HUES48 (cell line): ENCODE data around the gene GPR158.

Experiments used
- H3K27ac ChIP-seq: one replicate; pipeline ENCODE4 v1.7.0; 2013; ENCODE audit warnings: low read depth, low read length, inconsistent platforms
- H3K27me3 ChIP-seq: 2 replicates; pipeline ENCODE4 v1.6.1; 2013; ENCODE audit warnings: mild to moderate bottlenecking, low read length; ENCODE audit not compliant: control insufficient read depth, insufficient read depth
- H3K36me3 ChIP-seq: 2 replicates; pipeline ENCODE4 v1.6.1; 2013; ENCODE audit warnings: low read length; ENCODE audit not compliant: control insufficient read depth, insufficient read depth
- H3K4me1 ChIP-seq: 2 replicates; pipeline ENCODE4 v1.6.1; 2013; ENCODE audit warnings: mild to moderate bottlenecking, low read length; ENCODE audit not compliant: control insufficient read depth, insufficient read depth
- H3K4me3 ChIP-seq: 2 replicates; pipeline ENCODE4 v1.5.1; 2013; ENCODE audit warnings: mild to moderate bottlenecking, low read depth, low read length
- H3K9ac ChIP-seq: 2 replicates; pipeline ENCODE4 v1.6.1; 2013; ENCODE audit warnings: mild to moderate bottlenecking, low read depth, low read length, moderate library complexity
- H3K9me3 ChIP-seq: 2 replicates; pipeline ENCODE4 v1.6.1; 2013; ENCODE audit warnings: low read length; ENCODE audit not compliant: control insufficient read depth, insufficient read depth

The GPR158 gene

DNA sequence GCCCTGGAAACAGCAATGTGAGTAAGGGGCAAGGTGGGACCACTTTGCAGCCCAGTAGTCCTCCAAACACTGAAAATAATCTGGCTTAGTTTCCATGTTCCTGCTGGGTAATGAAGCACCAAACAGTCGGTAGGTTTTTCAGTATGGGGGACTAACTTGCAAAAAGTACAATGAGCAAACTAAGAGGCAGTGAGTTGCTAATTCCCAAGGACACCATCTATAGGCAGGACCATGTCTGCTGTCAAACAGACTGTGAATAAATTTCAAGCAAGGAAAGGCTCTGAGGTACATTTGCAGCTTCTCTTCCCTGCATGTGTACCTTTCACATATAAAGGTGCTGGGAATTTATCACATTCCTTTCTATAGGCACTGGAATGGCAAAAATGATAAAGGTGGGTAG is 327.7 kb downstream of the GPR158 start:
- Histone ChIP-seq H3K36me3 (no peaks in the 10 kb centered on the region), H3K27ac (no peak overlapping the region), H3K9me3 (no peaks in the 10 kb centered on the region), H3K27me3 (no peaks in the 10 kb centered on the region), H3K9ac (no peak overlapping the region), H3K4me3 (no peak overlapping the region), H3K4me1 (peaks cover 25% of the 10 kb centered on the region)

GRCh38 chr10:25504306-25504705 is 329.5 kb downstream of the GPR158 start:
- Histone ChIP-seq H3K4me3 (no peak overlapping the region), H3K27ac (no peak overlapping the region), H3K9ac (no peak overlapping the region), H3K9me3 (no peaks in the 10 kb centered on the region), H3K27me3 (no peaks in the 10 kb centered on the region), H3K36me3 (no peaks in the 10 kb centered on the region), H3K4me1 (peaks cover 36% of the 10 kb centered on the region)

DNA sequence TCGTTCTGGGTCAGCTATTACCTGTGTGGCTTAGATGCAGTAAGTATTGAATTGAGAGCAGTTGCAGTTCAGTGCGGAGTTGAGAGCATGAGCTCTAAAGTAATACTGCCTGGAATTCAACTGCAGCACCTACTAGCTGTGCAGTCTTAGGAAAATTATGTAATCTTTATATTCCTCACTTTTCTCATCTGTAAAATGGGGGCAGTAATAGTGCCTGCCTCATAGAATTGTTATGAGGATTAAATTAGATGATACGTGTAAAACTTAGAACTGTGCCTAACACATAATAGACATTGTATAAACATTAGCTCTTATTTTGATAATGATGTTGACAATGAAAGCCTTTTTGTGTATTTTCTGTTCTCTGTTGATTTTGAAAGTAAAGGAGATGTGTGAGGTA is 330.0 kb downstream of the GPR158 start:
- Histone ChIP-seq H3K9ac (no peak overlapping the region), H3K4me1 (peaks cover 30% of the 10 kb centered on the region), H3K27ac (no peak overlapping the region), H3K4me3 (no peak overlapping the region), H3K27me3 (no peaks in the 10 kb centered on the region), H3K9me3 (no peaks in the 10 kb centered on the region), H3K36me3 (no peaks in the 10 kb centered on the region)

DNA sequence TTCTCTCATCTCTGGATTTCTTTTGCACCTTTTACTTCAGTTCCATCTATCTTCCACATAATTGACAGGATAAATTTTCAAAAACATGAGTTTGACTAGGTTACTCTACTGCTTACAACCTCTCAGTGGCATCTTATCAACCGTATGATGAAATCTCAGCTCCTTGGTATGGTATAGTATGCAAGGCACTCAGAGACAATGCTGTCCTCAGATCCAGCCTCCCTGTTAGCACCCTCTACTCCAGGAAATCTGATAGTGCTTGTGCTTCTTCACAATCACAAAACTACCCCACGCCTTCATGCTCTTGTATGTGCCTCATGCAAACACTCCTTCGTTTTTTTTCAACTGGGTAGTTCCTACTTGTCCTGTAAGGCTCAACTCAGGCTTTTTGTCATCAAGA is 330.7 kb downstream of the GPR158 start:
- no peak overlapping the region for H3K27ac ChIP-seq
- H3K4me3 ChIP-seq, result no peak overlapping the region
- no peaks in the 10 kb centered on the region for H3K36me3 ChIP-seq
- no peaks in the 10 kb centered on the region for H3K27me3 ChIP-seq
- H3K4me1 ChIP-seq, result peaks cover 28% of the 10 kb centered on the region
- no peaks in the 10 kb centered on the region for H3K9me3 ChIP-seq
- H3K9ac ChIP-seq, result no peak overlapping the region

GRCh38 chr10:25506821-25507335 is 332.1 kb downstream of the GPR158 start:
- H3K9me3 ChIP-seq, result no peaks in the 10 kb centered on the region
- H3K36me3 ChIP-seq, result no peaks in the 10 kb centered on the region
- peaks cover 25% of the 10 kb centered on the region for H3K4me1 ChIP-seq
- no peaks in the 10 kb centered on the region for H3K27me3 ChIP-seq
- no peak overlapping the region for H3K9ac ChIP-seq
- no peak overlapping the region for H3K4me3 ChIP-seq
- no peak overlapping the region for H3K27ac ChIP-seq

- H3K9me3 ChIP-seq, result no peaks in the 10 kb centered on the region
- no peak overlapping the region for H3K9ac ChIP-seq
- no peaks in the 10 kb centered on the region for H3K27me3 ChIP-seq
- peaks cover 15% of the 10 kb centered on the region for H3K4me1 ChIP-seq
- no peak overlapping the region for H3K27ac ChIP-seq
- H3K4me3 ChIP-seq, result no peak overlapping the region
- no peaks in the 10 kb centered on the region for H3K36me3 ChIP-seq
Measured at GRCh38 chr10:25508112-25508815, 333.5 kb downstream of the GPR158 start.

DNA sequence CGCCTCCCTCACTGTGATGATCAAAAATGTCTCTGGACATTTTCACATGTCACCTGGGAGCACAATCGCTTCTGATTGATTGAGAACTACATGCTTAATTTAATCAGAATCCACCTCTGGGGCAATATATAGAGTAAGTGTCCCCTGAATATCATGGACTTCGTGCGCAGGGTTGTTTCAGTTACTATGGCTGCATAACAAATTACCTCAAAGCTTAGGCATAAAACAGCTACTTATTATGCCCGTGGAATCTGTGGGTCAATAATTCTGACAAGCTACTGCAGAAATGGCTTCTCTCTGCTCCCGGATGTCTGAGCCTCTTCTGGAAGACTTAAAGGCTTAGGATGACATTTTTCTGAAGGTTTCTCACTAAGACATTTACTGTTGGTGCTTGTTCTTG is 334.4 kb downstream of the GPR158 start:
- Histone ChIP-seq H3K9me3 (no peaks in the 10 kb centered on the region), H3K4me1 (peaks cover 12% of the 10 kb centered on the region), H3K27ac (no peak overlapping the region), H3K27me3 (no peaks in the 10 kb centered on the region), H3K36me3 (no peaks in the 10 kb centered on the region), H3K4me3 (no peak overlapping the region), H3K9ac (no peak overlapping the region)

DNA sequence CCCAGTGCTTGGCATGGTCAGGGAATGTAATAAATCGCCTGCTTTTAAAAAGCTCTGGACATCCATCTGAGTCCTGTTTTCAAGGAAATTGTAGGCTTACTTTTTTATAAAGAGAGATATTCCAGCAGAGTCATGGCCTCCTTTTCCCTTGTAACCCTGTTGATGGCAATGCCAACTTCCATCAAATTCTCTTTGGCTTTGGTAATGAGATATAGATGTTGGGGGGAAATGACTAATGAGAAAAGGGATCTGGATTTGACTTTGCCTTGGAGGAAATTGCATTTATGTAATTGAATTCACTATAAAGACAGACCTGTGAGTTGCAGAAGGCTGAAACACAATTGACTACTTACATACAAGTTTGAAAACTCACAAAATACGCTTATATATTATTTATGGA is 347.5 kb downstream of the GPR158 start:
- H3K27me3 ChIP-seq, result no peaks in the 10 kb centered on the region
- H3K9me3 ChIP-seq, result no peaks in the 10 kb centered on the region
- no peaks in the 10 kb centered on the region for H3K4me1 ChIP-seq
- H3K9ac ChIP-seq, result no peak overlapping the region
- no peak overlapping the region for H3K27ac ChIP-seq
- H3K36me3 ChIP-seq, result no peaks in the 10 kb centered on the region
- no peak overlapping the region for H3K4me3 ChIP-seq

DNA sequence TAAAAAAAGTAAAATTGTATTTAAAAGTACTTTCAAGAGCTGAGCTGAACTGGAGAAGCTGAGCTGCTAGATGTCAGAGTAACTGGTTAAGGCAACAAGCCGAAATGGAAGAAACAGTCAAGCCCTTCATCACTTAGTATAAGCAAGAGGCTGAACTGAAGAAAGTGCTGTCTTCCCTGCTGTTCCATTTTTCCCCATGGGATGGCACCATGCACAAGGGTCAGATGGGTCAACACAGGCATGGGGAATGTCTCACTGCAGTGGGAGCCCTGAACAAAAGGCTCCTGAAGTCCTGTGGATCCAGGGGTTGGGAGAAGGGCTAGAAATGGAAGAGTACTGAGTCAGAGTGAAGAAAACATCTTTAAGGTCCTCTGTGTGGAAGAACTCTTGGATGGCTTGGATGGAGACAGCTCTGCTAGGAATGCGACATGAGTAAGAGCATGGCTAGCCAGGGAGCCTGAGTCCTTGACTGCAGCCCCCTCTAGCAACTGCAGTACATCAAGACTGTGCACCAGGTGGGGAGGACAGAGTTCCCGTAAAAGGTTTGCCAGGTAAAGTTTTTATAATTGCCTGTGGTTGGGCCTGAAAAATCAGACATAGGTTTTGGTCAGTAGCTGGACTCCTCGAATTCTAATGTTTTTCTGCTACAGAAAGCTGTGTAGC is 348.3 kb downstream of the GPR158 start:
- Histone ChIP-seq H3K9me3 (no peaks in the 10 kb centered on the region), H3K4me3 (no peak overlapping the region), H3K4me1 (no peaks in the 10 kb centered on the region), H3K9ac (no peak overlapping the region), H3K36me3 (no peaks in the 10 kb centered on the region), H3K27ac (no peak overlapping the region), H3K27me3 (no peaks in the 10 kb centered on the region)

GRCh38 chr10:25530306-25530705 is 355.5 kb downstream of the GPR158 start:
- H3K27me3 ChIP-seq, result no peaks in the 10 kb centered on the region
- H3K36me3 ChIP-seq, result no peaks in the 10 kb centered on the region
- no peak overlapping the region for H3K9ac ChIP-seq
- H3K9me3 ChIP-seq, result no peaks in the 10 kb centered on the region
- H3K4me1 ChIP-seq, result no peaks in the 10 kb centered on the region
- no peak overlapping the region for H3K4me3 ChIP-seq
- H3K27ac ChIP-seq, result no peak overlapping the region

DNA sequence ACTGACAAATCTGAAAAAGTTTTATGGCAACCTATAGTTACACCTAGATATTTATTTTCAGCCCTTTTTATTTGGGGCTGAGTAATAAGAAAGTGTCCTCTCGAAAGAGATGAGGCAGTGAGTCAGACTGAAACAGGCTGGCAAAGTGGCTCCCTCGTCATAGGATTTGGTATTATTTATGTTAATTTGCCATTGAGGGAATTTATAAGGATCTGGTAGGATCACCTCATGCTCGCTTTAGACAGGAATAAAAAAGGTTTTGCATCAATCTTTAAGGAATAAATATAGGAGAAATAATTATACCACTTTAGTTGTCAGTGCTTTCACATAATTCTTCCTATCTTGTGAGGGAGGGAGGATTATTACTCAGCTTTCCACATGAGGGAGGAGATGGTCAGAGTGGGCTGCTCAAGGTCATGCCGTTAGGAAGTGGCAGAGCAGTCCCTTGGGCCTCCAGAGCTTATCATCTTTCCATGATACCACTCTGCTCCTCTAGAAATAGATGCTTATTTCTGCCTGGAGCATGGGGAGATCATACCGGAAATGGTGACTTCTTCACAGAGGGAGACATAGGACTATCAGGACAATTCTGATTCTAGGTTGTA is 356.8 kb downstream of the GPR158 start:
- Histone ChIP-seq H3K27ac (no peak overlapping the region), H3K36me3 (no peaks in the 10 kb centered on the region), H3K27me3 (no peaks in the 10 kb centered on the region), H3K9ac (no peak overlapping the region), H3K4me1 (no peaks in the 10 kb centered on the region), H3K4me3 (no peak overlapping the region), H3K9me3 (no peaks in the 10 kb centered on the region)
